ENCODE results near the gene ADGRG3. TPM values are rescaled to one million over a fixed set of nuclear protein-coding genes. Genes with fewer than 3 reads are reported as not detected.

ADGRG3 gene
- total and polyA plus RNA-seq, 2 donors from 2014 or later: 0.17 to 1.8 TPM

GRCh38 chr16:57686577-57686976 is 18.5 kb downstream of the ADGRG3 start:
- H3K4me1 ChIP-seq (ENCODE audit: control insufficient read depth in 2 of 3, insufficient read depth in 2 of 3, low read depth in 1 of 3, low read length in 3 of 3): no peaks in the 10 kb centered on the region
- H3K27me3 ChIP-seq (ENCODE audit: control insufficient read depth, insufficient read depth, low read length): no peaks in the 10 kb centered on the region
- no peak overlapping the region for H3K4me3 ChIP-seq (ENCODE audit: low read length in 3 of 3)
- intact Hi-C loops (cut with DNase I): no loop called here
- TF ChIP-seq CTCF (IDR thresholded peaks at IDR 0.05; ENCODE audit: borderline replicate concordance, extremely low read depth, insufficient read depth): no peak
- H3K27ac ChIP-seq (ENCODE audit: low read depth in 2 of 2, low read length in 2 of 2): no peak overlapping the region
- FAIRE-seq (no peak), DNase-seq (no peak)
- no peak overlapping the region for H3K9ac ChIP-seq (ENCODE audit: low read length in 3 of 3)
- H3K9me3 ChIP-seq (ENCODE audit: control insufficient read depth in 2 of 3, insufficient read depth in 1 of 3, low read length in 3 of 3): no peaks in the 10 kb centered on the region
- no peaks in the 10 kb centered on the region for H3K36me3 ChIP-seq (ENCODE audit: control insufficient read depth in 2 of 3, insufficient read depth in 3 of 3, low read length in 3 of 3)

GRCh38 chr16:57687363-57687929 is 19.3 kb downstream of the ADGRG3 start:
- Histone ChIP-seq H3K9ac (ENCODE audit: low read length in 3 of 3) (no peak overlapping the region), H3K9me3 (ENCODE audit: control insufficient read depth in 2 of 3, insufficient read depth in 1 of 3, low read length in 3 of 3) (no peaks in the 10 kb centered on the region), H3K27me3 (ENCODE audit: control insufficient read depth, insufficient read depth, low read length) (no peaks in the 10 kb centered on the region), H3K36me3 (ENCODE audit: control insufficient read depth in 2 of 3, insufficient read depth in 3 of 3, low read length in 3 of 3) (no peaks in the 10 kb centered on the region), H3K4me3 (ENCODE audit: low read length in 3 of 3) (no peak overlapping the region), H3K4me1 (ENCODE audit: control insufficient read depth in 2 of 3, insufficient read depth in 2 of 3, low read depth in 1 of 3, low read length in 3 of 3) (no peaks in the 10 kb centered on the region), H3K27ac (ENCODE audit: low read depth in 2 of 2, low read length in 2 of 2) (no peak overlapping the region)
- no peak for TF ChIP-seq CTCF (IDR thresholded peaks at IDR 0.05; ENCODE audit: borderline replicate concordance, extremely low read depth, insufficient read depth)
- FAIRE-seq (no peak), DNase-seq (no peak)
- intact Hi-C loops (cut with DNase I): no loop called here

GRCh38 chr16:57688487-57688986 is 20.4 kb downstream of the ADGRG3 start:
- no peak overlapping the region for H3K4me3 ChIP-seq (ENCODE audit: low read length in 3 of 3)
- no peak overlapping the region for H3K27ac ChIP-seq (ENCODE audit: low read depth in 2 of 2, low read length in 2 of 2)
- H3K4me1 ChIP-seq (ENCODE audit: control insufficient read depth in 2 of 3, insufficient read depth in 2 of 3, low read depth in 1 of 3, low read length in 3 of 3): no peaks in the 10 kb centered on the region
- H3K9ac ChIP-seq (ENCODE audit: low read length in 3 of 3): no peak overlapping the region
- DNase-seq: no peak
- no peaks in the 10 kb centered on the region for H3K9me3 ChIP-seq (ENCODE audit: control insufficient read depth in 2 of 3, insufficient read depth in 1 of 3, low read length in 3 of 3)
- no peaks in the 10 kb centered on the region for H3K36me3 ChIP-seq (ENCODE audit: control insufficient read depth in 2 of 3, insufficient read depth in 3 of 3, low read length in 3 of 3)
- intact Hi-C loops (cut with DNase I): no loop called here
- H3K27me3 ChIP-seq (ENCODE audit: control insufficient read depth, insufficient read depth, low read length): no peaks in the 10 kb centered on the region
- no peak for TF ChIP-seq CTCF (IDR thresholded peaks at IDR 0.05; ENCODE audit: borderline replicate concordance, extremely low read depth, insufficient read depth)
- FAIRE-seq: no peak

Measured in kidney (tissue), 14 donors.